Measurements from ENCODE around the gene ACSL3. TPM values are rescaled to one million over a fixed set of nuclear protein-coding genes. Genes with fewer than 3 reads are reported as not detected.
"Not testable (repeated sequence)": the region's sequence is repeated elsewhere in the genome, so short reads cannot be mapped to it uniquely, and the experiment has no call there.

The ACSL3 gene
- total RNA-seq, 3 donors from 2014 or later (not counting 1 experiment from before 2014, with no cell fraction given): 55.4 to 86.6 (median 66.7) TPM

DNA sequence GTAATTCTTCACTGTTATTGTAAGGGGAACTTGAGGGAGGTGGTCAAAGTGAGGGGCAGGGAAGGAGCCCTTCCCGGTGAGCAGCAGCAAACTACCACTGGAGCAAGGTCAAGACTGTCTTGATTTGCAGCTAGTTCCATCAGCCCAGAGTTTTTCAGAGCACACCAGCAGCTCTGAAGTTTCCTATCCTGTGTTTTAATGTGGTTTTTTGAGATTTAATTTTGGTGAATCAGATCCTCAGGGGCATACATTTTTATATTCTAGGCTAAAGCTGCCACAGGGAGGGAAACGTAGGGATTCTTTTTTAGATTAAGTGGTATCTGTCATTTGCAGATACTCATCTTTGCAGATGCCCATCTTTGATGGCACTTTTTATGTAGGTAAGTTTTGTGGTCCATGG, 124.1 kb downstream of the ACSL3 start:
- no peak for DNase-seq
- Mint-ChIP-seq H3K36me3 (no peaks in the 10 kb centered on the region), H3K27ac (no peak overlapping the region), H3K4me3 (no peak overlapping the region), H3K27me3 (ENCODE audit: low read depth in 2 of 2) (peaks cover 15 to 22% of the 10 kb centered on the region in 2 donors), H3K4me1 (peaks cover 0 to 11% of the 10 kb centered on the region in 2 donors), H3K9me3 (no peaks in the 10 kb centered on the region)
- Histone ChIP-seq H3K9me3 (ENCODE audit: control insufficient read depth, insufficient read depth, low read length) (peaks cover 7% of the 10 kb centered on the region), H3K4me3 (ENCODE audit: low read length) (no peak overlapping the region), H3K27me3 (ENCODE audit: control insufficient read depth, insufficient read depth, low read length) (no peaks in the 10 kb centered on the region), H3K27ac (ENCODE audit: low read length) (no peak overlapping the region), H3K36me3 (ENCODE audit: control insufficient read depth, insufficient read depth, low read length) (no peaks in the 10 kb centered on the region), H3K4me1 (ENCODE audit: control insufficient read depth, insufficient read depth, low read length) (peaks cover 6% of the 10 kb centered on the region)
- WGBS (ENCODE audit: insufficient coverage): 74% methylated on average over 2 of the region's 2 CpGs
- ATAC-seq: no peak
- TF ChIP-seq, protein P1, sequence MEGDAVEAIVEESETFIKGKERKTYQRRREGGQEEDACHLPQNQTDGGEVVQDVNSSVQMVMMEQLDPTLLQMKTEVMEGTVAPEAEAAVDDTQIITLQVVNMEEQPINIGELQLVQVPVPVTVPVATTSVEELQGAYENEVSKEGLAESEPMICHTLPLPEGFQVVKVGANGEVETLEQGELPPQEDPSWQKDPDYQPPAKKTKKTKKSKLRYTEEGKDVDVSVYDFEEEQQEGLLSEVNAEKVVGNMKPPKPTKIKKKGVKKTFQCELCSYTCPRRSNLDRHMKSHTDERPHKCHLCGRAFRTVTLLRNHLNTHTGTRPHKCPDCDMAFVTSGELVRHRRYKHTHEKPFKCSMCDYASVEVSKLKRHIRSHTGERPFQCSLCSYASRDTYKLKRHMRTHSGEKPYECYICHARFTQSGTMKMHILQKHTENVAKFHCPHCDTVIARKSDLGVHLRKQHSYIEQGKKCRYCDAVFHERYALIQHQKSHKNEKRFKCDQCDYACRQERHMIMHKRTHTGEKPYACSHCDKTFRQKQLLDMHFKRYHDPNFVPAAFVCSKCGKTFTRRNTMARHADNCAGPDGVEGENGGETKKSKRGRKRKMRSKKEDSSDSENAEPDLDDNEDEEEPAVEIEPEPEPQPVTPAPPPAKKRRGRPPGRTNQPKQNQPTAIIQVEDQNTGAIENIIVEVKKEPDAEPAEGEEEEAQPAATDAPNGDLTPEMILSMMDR (IDR thresholded peaks at IDR 0.05): no peak
- intact Hi-C loops (cut with micrococcal nuclease): no loop called here

DNA sequence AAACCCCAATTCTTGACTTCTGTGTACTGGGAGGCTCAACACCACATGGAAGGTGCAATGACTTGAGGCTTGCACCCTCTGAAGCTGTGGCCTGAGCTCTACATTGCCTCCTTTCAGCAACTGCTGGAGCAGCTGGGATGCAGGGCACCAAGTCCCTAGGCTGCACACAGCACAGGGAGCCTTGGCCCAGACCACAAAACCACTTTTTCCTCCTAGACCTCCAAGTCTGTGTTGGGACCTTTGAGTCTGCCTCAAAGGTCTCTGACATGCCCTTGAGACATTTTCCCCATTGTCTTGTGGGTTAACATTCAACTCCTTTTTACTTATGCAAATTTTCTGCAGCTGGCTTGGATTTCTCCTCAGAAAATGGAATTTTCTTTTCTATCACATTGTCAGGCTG, 128.6 kb downstream of the ACSL3 start:
- H3K4me1 ChIP-seq (ENCODE audit: control insufficient read depth, insufficient read depth, low read length): no peaks in the 10 kb centered on the region

DNA sequence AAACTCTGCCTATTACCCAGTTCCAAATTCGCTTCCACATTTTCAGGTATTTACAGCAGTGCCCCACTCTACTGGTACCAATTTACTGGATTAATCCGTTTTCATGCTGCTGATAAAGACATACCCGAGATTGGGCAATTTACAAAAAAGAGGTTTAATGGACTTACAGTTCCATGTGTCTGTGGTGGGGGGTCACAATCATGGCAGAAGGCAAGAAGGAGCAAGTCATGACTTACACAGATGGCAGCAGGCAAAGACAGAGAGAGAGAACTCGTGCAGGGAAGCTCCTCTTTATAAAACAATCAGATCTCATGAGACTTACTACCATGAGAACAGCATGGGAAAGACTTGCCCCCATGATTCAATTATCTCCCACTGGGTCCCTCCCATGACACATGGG, 129.4 kb downstream of the ACSL3 start:
- H3K4me3 Mint-ChIP-seq; H3K4me1 Mint-ChIP-seq; H3K36me3 ChIP-seq (ENCODE audit: control insufficient read depth, insufficient read depth, low read length); H3K27ac Mint-ChIP-seq; intact Hi-C loops (cut with micrococcal nuclease); ATAC-seq; H3K4me3 ChIP-seq (ENCODE audit: low read length); H3K9me3 ChIP-seq (ENCODE audit: control insufficient read depth, insufficient read depth, low read length); H3K27ac ChIP-seq (ENCODE audit: low read length); H3K9me3 Mint-ChIP-seq; H3K4me1 ChIP-seq (ENCODE audit: control insufficient read depth, insufficient read depth, low read length); DNase-seq; H3K36me3 Mint-ChIP-seq; H3K27me3 ChIP-seq (ENCODE audit: control insufficient read depth, insufficient read depth, low read length): not testable (repeated sequence)
- H3K27me3 Mint-ChIP-seq (ENCODE audit: low read depth in 2 of 2): peaks cover 7 to 12% of the 10 kb centered on the region in 2 donors
- 69% methylated on average over 4 of the region's 4 CpGs for WGBS (ENCODE audit: insufficient coverage)

More for the DNA sequence above, 128.6 kb downstream of the ACSL3 start:
- Mint-ChIP-seq H3K9me3 (no peaks in the 10 kb centered on the region), H3K36me3 (no peaks in the 10 kb centered on the region), H3K27ac (no peak overlapping the region), H3K4me3 (no peak overlapping the region), H3K27me3 (ENCODE audit: low read depth in 2 of 2) (peaks cover 10 to 12% of the 10 kb centered on the region in 2 donors), H3K4me1 (no peaks in the 10 kb centered on the region)
- no peaks in the 10 kb centered on the region for H3K36me3 ChIP-seq (ENCODE audit: control insufficient read depth, insufficient read depth, low read length)
- H3K27me3 ChIP-seq (ENCODE audit: control insufficient read depth, insufficient read depth, low read length): no peaks in the 10 kb centered on the region
- TF ChIP-seq, protein P1 (IDR thresholded peaks at IDR 0.05): no peak
- no peak for ATAC-seq
- H3K4me3 ChIP-seq (ENCODE audit: low read length): no peak overlapping the region
- no peak overlapping the region for H3K27ac ChIP-seq (ENCODE audit: low read length)
- DNase-seq: no peak
- peaks cover 7% of the 10 kb centered on the region for H3K9me3 ChIP-seq (ENCODE audit: control insufficient read depth, insufficient read depth, low read length)
- intact Hi-C loops (cut with micrococcal nuclease): no loop called here

DNA sequence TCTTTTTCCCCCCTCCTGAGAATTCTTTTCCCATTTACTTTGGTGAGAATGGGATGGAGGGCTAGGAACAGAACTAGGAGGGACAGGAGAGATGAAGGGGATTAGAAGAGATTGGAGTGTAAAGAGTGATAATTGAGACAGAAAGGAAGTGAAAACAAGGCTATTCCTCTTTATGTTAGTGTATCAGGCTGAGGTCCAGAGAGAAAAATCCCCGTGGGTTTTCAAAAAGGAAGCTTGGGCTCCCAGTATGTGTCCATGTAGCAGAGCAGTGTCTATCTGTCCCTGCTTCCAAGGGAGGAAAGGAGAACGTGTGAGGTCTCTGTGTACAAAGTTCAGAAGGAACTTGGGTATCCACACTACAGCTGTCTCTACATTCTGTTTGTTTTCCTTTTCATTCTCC, 131.3 kb downstream of the ACSL3 start:
- 69% methylated on average over 2 of the region's 2 CpGs for WGBS (ENCODE audit: insufficient coverage)
- Histone ChIP-seq H3K27ac (ENCODE audit: low read length) (no peak overlapping the region), H3K4me3 (ENCODE audit: low read length) (no peak overlapping the region), H3K9me3 (ENCODE audit: control insufficient read depth, insufficient read depth, low read length) (peaks cover 5% of the 10 kb centered on the region), H3K36me3 (ENCODE audit: control insufficient read depth, insufficient read depth, low read length) (no peaks in the 10 kb centered on the region), H3K27me3 (ENCODE audit: control insufficient read depth, insufficient read depth, low read length) (no peaks in the 10 kb centered on the region), H3K4me1 (ENCODE audit: control insufficient read depth, insufficient read depth, low read length) (no peaks in the 10 kb centered on the region)
- ATAC-seq (no peak), DNase-seq (no peak)
- H3K4me1 Mint-ChIP-seq: no peaks in the 10 kb centered on the region
- intact Hi-C loops (cut with micrococcal nuclease): no loop called here
- TF ChIP-seq, protein P1 (IDR thresholded peaks at IDR 0.05): no peak
- H3K9me3 Mint-ChIP-seq: no peaks in the 10 kb centered on the region
- H3K4me3 Mint-ChIP-seq: no peak overlapping the region
- peaks cover 6 to 8% of the 10 kb centered on the region in 2 donors for H3K27me3 Mint-ChIP-seq (ENCODE audit: low read depth in 2 of 2)
- H3K36me3 Mint-ChIP-seq: no peaks in the 10 kb centered on the region
- no peak overlapping the region for H3K27ac Mint-ChIP-seq

Other genes with a start within 250 kb of the ACSL3 start
- gene FARSB, start 204.9 kb upstream of the ACSL3 start, total RNA-seq: 10 to 100 TPM in 1 of 3 donors, 1 to 10 TPM in 2; 8.6 to 10.7 (median 9.7) TPM
- not detected for gene MOGAT1, start 189.4 kb upstream of the ACSL3 start, total RNA-seq
- not detected for gene KCNE4, start 191.2 kb downstream of the ACSL3 start, total RNA-seq